GM23338 (cell line): ENCODE results near the gene CELSR3. TPM values are rescaled to one million over a fixed set of nuclear protein-coding genes. Genes with fewer than 3 reads are reported as not detected.

Experiments used
- ATAC-seq: fragments of 200-7000 bp; cut with Tn5 transposase; 3 replicates; pipeline ENCODE4 v1.9.1; 2020
- DNase-seq: peaks from one replicate; pipeline ENCODE4 v3.0.0-alpha.2; 2015; ENCODE audit warnings: low spot score
- H2AFZ ChIP-seq: fragments of 200-600 bp; sonication (generic); 2 replicates; pipeline ENCODE4 v1.8.0; 2016; ENCODE audit warnings: antibody characterized with exemption, mild to moderate bottlenecking, moderate library complexity
- H3F3A ChIP-seq: fragments of 200-600 bp; sonication (generic); replicated peaks from 2 replicates; pipeline ENCODE4 v1.8.0; 2017; ENCODE audit warnings: antibody characterized with exemption, mixed run types, low read depth
- H3K27ac ChIP-seq: fragments of 200-600 bp; sonication (generic); 2 replicates; pipeline ENCODE4 v1.6.1; 2016; ENCODE audit warnings: low read depth
- H3K27me3 ChIP-seq: fragments of 200-600 bp; sonication (generic); 2 replicates; pipeline ENCODE4 v1.8.0; 2016; ENCODE audit warnings: mild to moderate bottlenecking, mixed run types, moderate library complexity; ENCODE audit not compliant: insufficient read depth
- H3K36me3 ChIP-seq: fragments of 200-600 bp; sonication (generic); 2 replicates; pipeline ENCODE4 v1.8.0; 2016; ENCODE audit warnings: mild to moderate bottlenecking; ENCODE audit not compliant: insufficient read depth
- H3K4me1 ChIP-seq: fragments of 200-600 bp; sonication (generic); 2 replicates; pipeline ENCODE4 v1.8.0; 2016; ENCODE audit warnings: mild to moderate bottlenecking, moderate library complexity; ENCODE audit not compliant: insufficient read depth
- H3K4me2 ChIP-seq: fragments of 200-600 bp; sonication (generic); 2 replicates; pipeline ENCODE4 v1.7.1; 2017; ENCODE audit warnings: mixed run types
- H3K4me3 ChIP-seq: fragments of 200-600 bp; sonication (generic); 2 replicates; pipeline ENCODE4 v1.6.1; 2016; ENCODE audit warnings: mixed run types
- H3K79me2 ChIP-seq: fragments of 200-600 bp; sonication (generic); replicated peaks from 2 replicates; pipeline ENCODE4 v1.8.0; 2017; ENCODE audit warnings: mild to moderate bottlenecking; ENCODE audit not compliant: insufficient read depth
- H3K9me2 ChIP-seq: fragments of 200-600 bp; sonication (generic); 2 replicates; pipeline ENCODE4 v1.8.0; 2017; ENCODE audit not compliant: insufficient read depth
- H4K20me1 ChIP-seq: fragments of 200-600 bp; sonication (generic); replicated peaks from 2 replicates; pipeline ENCODE4 v1.8.0; 2017; ENCODE audit warnings: mild to moderate bottlenecking; ENCODE audit not compliant: insufficient read depth
- H3K27ac Mint-ChIP-seq: 2 replicates; pipeline ENCODE4 v1.8.0; 2020; ENCODE audit warnings: inconsistent platforms, mild to moderate bottlenecking, moderate library complexity, mixed read lengths
- H3K27me3 Mint-ChIP-seq: 3 replicates; pipeline ENCODE4 v1.8.0; 2022; ENCODE audit warnings: low read depth, mild to moderate bottlenecking, moderate library complexity, mixed read lengths, inconsistent platforms; ENCODE audit not compliant: insufficient read depth, poor library complexity
- H3K36me3 Mint-ChIP-seq: 3 replicates; pipeline ENCODE4 v1.8.0; 2021; ENCODE audit warnings: low read depth, mild to moderate bottlenecking, inconsistent platforms, moderate library complexity, mixed read lengths
- H3K4me1 Mint-ChIP-seq: 3 replicates; pipeline ENCODE4 v1.8.0; 2020; ENCODE audit warnings: mild to moderate bottlenecking, inconsistent platforms, mixed read lengths
- H3K4me3 Mint-ChIP-seq: 3 replicates; pipeline ENCODE4 v1.8.0; 2021; ENCODE audit warnings: moderate library complexity, mild to moderate bottlenecking, inconsistent platforms, mixed read lengths
- H3K9me3 Mint-ChIP-seq: 3 replicates; pipeline ENCODE4 v1.8.0; 2020; ENCODE audit warnings: moderate library complexity, mild to moderate bottlenecking, inconsistent platforms, mixed read lengths
- CREB1 ChIP-seq: fragments of 250-450 bp; sonication (Bioruptor Pico); IDR thresholded peaks from 2 replicates; pipeline ENCODE4 v1.5.0; 2020; ENCODE audit warnings: low read depth, mild to moderate bottlenecking, moderate library complexity
- ETS1 ChIP-seq: IDR thresholded peaks from 2 replicates; pipeline ENCODE4 v1.6.1; 2016; ENCODE audit warnings: antibody characterized with exemption
- POLR2AphosphoS5 ChIP-seq: IDR thresholded peaks from 2 replicates; pipeline ENCODE4 v1.6.1; 2016; ENCODE audit warnings: antibody characterized with exemption, low read depth
- REST ChIP-seq: IDR thresholded peaks from one replicate; pipeline ENCODE4 v1.6.1; 2018; ENCODE audit warnings: antibody characterized with exemption; ENCODE audit not compliant: unreplicated experiment
- STAT1 ChIP-seq: IDR thresholded peaks from one replicate; pipeline ENCODE4 v1.6.1; 2016; ENCODE audit warnings: antibody characterized with exemption; ENCODE audit not compliant: unreplicated experiment
- ZNF462 ChIP-seq: fragments of 250-450 bp; sonication (Bioruptor Pico); IDR thresholded peaks from 2 replicates; pipeline ENCODE4 v1.5.0; 2020; ENCODE audit warnings: mild to moderate bottlenecking, moderate library complexity
- long read RNA-seq: library from polyadenylated mRNA; unstranded; transcript quantifications from one replicate; pipeline ENCODE4 v2.0.0, GENCODE V29; 2020; ENCODE audit not compliant: unreplicated experiment
- polyA plus RNA-seq: library from polyadenylated mRNA; unstranded; fragments of >200 nt; fragmentation: Nextera tagmentation; extraction: Ambion mirVana; gene quantifications from 2 replicates; pipeline ENCODE4 v1.2.1, GENCODE V29; 2016
- total RNA-seq: library from RNA; depleted of rRNA; stranded (reverse); fragments of >200 nt; shearing (Covaris generic); gene quantifications from 2 replicates; pipeline ENCODE4 v1.2.3, GENCODE V29; 2014; rRNA removed
- TF ChIP-seq, protein P1 (sequence below), 2 experiments: fragments of 200-600 bp in 1 of 2; sonication (generic) in 1 of 2; conservative IDR thresholded peaks; 2 replicates each; pipeline versions ENCODE4 v1.5.1 to v1.6.1; 2016 to 2017; ENCODE audit warnings: antibody characterized with exemption in 2 of 2, low read depth in 2 of 2, mild to moderate bottlenecking in 2 of 2, moderate library complexity in 1 of 2

CELSR3 gene, protein sequence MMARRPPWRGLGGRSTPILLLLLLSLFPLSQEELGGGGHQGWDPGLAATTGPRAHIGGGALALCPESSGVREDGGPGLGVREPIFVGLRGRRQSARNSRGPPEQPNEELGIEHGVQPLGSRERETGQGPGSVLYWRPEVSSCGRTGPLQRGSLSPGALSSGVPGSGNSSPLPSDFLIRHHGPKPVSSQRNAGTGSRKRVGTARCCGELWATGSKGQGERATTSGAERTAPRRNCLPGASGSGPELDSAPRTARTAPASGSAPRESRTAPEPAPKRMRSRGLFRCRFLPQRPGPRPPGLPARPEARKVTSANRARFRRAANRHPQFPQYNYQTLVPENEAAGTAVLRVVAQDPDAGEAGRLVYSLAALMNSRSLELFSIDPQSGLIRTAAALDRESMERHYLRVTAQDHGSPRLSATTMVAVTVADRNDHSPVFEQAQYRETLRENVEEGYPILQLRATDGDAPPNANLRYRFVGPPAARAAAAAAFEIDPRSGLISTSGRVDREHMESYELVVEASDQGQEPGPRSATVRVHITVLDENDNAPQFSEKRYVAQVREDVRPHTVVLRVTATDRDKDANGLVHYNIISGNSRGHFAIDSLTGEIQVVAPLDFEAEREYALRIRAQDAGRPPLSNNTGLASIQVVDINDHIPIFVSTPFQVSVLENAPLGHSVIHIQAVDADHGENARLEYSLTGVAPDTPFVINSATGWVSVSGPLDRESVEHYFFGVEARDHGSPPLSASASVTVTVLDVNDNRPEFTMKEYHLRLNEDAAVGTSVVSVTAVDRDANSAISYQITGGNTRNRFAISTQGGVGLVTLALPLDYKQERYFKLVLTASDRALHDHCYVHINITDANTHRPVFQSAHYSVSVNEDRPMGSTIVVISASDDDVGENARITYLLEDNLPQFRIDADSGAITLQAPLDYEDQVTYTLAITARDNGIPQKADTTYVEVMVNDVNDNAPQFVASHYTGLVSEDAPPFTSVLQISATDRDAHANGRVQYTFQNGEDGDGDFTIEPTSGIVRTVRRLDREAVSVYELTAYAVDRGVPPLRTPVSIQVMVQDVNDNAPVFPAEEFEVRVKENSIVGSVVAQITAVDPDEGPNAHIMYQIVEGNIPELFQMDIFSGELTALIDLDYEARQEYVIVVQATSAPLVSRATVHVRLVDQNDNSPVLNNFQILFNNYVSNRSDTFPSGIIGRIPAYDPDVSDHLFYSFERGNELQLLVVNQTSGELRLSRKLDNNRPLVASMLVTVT (N-terminal part only)
- 29.2 and 33.3 TPM in 2 replicates for total RNA-seq
- 7.5 and 8.3 TPM in 2 replicates for polyA plus RNA-seq
- long read RNA-seq, result 0 reads

- peaks cover 4% of the 10 kb centered on the region; the same call in 2 of the 3 replicates for H3K9me3 Mint-ChIP-seq
- Histone ChIP-seq H4K20me1 (peaks cover 9% of the 10 kb centered on the region), H3K4me3 (peak within 1 kb of the TSS; percentile 73), H3K36me3 (no peaks in the 10 kb centered on the region), H3K4me2 (peak within 1 kb of the TSS; percentile 95), H3K4me1 (no peaks in the 10 kb centered on the region; the same call in 1 of the 2 replicates), H3F3A (peaks cover 29% of the 10 kb centered on the region), H3K27me3 (no peaks in the 10 kb centered on the region), H2AFZ (no peak within 1 kb of the TSS), H3K27ac (peak within 1 kb of the TSS; percentile 100), H3K79me2 (no peaks in the 10 kb centered on the region), H3K9me2 (no peaks in the 10 kb centered on the region)
- ATAC-seq, result peak; percentile 43
- H3K4me1 Mint-ChIP-seq, result peaks cover 15% of the 10 kb centered on the region
- H3K27me3 Mint-ChIP-seq, result peaks cover 25% of the 10 kb centered on the region
- DNase-seq, result peak; percentile 95
- peak within 1 kb of the TSS; percentile 100 for H3K27ac Mint-ChIP-seq
- peak within 1 kb of the TSS; percentile 92 for H3K4me3 Mint-ChIP-seq
- peaks cover 45% of the 10 kb centered on the region for H3K36me3 Mint-ChIP-seq
- TF ChIP-seq ZNF462 (CRISPR knock-in tag), result no peak
- TF ChIP-seq, protein P1, sequence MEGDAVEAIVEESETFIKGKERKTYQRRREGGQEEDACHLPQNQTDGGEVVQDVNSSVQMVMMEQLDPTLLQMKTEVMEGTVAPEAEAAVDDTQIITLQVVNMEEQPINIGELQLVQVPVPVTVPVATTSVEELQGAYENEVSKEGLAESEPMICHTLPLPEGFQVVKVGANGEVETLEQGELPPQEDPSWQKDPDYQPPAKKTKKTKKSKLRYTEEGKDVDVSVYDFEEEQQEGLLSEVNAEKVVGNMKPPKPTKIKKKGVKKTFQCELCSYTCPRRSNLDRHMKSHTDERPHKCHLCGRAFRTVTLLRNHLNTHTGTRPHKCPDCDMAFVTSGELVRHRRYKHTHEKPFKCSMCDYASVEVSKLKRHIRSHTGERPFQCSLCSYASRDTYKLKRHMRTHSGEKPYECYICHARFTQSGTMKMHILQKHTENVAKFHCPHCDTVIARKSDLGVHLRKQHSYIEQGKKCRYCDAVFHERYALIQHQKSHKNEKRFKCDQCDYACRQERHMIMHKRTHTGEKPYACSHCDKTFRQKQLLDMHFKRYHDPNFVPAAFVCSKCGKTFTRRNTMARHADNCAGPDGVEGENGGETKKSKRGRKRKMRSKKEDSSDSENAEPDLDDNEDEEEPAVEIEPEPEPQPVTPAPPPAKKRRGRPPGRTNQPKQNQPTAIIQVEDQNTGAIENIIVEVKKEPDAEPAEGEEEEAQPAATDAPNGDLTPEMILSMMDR (conservative IDR thresholded peaks at IDR 0.05; ENCODE audit: low read depth in 2 of 2), result no peak
- peak; percentile 72 for TF ChIP-seq POLR2AphosphoS5
- TF ChIP-seq ETS1, result peak; percentile 14; the same call in 1 of the 2 replicates
- no peak for TF ChIP-seq STAT1
- no peak for TF ChIP-seq CREB1 (CRISPR knock-in tag)
- TF ChIP-seq REST, result peak; percentile 58
These were observed at the start of gene CELSR3 for GRCh38 chr3:48662753-48663488. CELSR3 (minus strand) TSS chr3:48662886; CDS start chr3:48662634, 252 bp downstream.
